GM21528 (cell line): ENCODE results near the gene HOXD4.

Experiments used
- ATAC-seq: cut with Tn5 transposase; IDR thresholded peaks from one replicate; pipeline ENCODE4 v1.9.1; 2021; ENCODE audit warnings: mild to moderate bottlenecking, moderate library complexity; ENCODE audit not compliant: unreplicated experiment, low FRiP score

Gene HOXD4

DNA sequence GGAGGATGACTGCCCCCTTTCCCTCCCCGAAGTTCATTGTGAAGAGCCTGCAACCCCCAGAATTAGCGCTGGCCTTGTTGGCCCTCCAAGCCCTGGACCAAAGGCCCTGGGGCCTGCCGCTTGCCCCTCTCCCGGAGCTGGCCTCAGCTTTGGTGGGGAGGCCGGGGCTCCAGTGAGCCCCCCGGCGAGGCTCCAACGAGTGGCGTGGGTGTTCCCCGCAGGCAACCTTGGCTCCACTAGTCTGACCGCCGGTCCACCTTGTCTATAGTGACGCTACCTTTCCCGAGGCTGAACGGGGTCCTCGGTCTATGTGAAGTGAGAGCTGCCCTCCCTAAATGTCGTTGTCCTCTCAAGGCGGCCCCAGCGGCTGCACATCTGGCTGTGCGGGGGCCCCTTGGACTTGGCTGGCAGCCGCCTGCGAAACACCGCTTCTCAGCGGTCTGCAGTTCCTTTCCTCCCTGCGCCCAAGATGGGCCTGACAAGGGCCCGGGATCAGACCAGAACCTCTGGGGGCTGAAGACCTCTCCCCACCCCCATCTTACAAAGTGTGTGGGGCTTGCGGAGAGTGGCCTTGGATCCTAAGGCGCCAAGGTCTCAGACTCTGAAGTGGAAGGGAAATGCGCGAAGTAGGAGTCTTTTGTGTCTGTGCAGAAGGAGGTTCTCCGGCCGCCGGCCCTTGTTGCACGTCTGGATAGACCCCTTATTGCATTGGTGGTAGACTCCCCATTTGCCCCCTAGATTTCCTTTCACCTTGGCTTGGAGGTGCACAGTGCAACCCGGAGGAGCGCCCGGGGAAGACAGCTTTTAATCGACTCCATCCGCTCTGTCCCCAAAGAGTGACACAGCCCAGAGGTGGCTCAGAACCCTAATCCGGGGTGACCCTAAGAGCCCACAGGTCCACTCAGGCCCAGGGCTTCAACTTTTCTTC lies 38.7 kb upstream of the HOXD4 start:
- ATAC-seq = no peak

DNA sequence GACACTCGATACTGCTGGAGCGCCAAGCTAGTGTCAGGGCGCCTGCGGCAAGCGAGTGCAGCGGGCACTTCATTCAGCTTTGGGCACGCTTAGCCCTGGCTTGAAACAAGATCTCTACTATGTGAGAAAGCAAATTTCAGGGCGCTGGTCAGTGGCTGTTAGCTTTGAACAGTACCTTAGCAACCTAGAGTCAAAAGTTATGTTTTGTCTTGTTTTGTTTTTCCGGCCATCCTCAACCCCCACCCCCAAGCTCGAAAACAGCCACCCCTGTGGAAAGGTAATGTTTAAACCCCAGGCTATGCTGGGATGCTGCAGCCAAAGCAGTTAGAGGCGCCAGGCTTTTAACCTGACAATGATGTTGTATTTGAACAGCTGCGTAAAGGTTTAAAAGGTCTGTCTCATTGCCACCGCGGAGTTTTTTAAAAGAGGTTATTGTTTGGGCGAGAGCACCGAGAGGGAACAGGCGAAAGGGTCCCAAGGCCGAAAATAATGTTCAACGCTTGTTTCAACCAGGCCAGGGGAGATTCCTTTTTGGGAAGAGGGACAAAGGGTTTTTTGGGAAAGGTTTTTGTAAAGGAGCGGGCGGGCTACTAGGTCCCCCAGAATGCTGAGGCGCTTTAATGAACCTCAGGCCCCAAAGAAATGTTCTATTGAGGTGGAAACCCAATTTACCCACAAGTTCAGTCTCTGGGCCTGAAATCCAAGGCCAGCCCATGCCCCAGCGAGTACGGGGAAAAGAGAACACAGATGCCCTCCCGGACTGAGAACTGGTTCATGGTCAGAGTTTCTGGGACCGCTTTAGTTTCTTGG lies 37.0 kb upstream of the HOXD4 start:
- no peak for ATAC-seq

- ATAC-seq = no peak
These were observed 36.3 kb upstream of the HOXD4 start for GRCh38 chr2:176114930-176115625.

- ATAC-seq = no peak
These were observed 35.2 kb upstream of the HOXD4 start, which contains the start of gene HOXD10 for GRCh38 chr2:176115883-176116813. TSS of gene HOXD10 (plus strand) at chr2:176116778. CDS start at chr2:176116834, 56 bp downstream.

DNA sequence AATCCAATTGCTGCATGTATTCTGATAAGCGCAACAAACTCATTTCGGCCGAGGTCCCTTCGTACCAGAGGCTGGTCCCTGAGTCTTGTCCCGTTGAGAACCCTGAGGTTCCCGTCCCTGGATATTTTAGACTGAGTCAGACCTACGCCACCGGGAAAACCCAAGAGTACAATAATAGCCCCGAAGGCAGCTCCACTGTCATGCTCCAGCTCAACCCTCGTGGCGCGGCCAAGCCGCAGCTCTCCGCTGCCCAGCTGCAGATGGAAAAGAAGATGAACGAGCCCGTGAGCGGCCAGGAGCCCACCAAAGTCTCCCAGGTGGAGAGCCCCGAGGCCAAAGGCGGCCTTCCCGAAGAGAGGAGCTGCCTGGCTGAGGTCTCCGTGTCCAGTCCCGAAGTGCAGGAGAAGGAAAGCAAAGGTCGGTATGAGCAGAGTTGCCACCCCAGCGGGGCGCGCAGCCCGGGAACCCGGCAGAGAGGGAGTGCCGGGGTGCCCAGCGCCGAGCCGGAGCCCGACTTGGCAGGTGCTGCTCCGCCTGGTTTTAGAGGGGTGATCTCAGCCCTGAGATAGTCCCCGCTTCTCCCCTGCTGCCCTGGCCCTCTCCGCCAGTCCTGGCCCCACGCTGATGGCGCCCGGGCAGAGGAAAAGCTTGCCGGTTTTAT lies 34.1 kb upstream of the HOXD4 start:
- ATAC-seq = no peak

- ATAC-seq = no peak
These were observed 33.5 kb upstream of the HOXD4 start for GRCh38 chr2:176117823-176118371.

DNA sequence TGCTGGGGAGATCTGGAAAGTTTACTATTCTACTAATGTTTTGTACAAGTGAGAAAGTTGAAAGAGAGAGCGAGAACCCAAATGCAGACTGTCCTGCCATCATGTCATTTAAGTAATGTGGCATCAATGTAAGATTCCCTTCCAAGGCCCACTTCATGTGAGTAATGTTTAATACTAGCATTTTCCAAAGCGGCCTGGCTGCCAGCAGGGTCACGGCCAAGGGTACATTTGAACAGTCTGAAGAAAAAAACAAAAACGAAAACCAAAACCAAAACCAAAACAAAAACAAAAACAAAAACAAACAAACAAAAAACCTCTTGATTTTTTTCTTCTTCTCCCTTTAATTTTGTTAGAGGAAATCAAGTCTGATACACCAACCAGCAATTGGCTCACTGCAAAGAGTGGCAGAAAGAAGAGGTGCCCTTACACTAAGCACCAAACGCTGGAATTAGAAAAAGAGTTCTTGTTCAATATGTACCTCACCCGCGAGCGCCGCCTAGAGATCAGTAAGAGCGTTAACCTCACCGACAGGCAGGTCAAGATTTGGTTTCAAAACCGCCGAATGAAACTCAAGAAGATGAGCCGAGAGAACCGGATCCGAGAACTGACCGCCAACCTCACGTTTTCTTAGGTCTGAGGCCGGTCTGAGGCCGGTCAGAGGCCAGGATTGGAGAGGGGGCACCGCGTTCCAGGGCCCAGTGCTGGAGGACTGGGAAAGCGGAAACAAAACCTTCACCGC lies 32.6 kb upstream of the HOXD4 start:
- no peak for ATAC-seq

- ATAC-seq = no peak
These were observed 30.8 kb upstream of the HOXD4 start for GRCh38 chr2:176120364-176121189.

DNA sequence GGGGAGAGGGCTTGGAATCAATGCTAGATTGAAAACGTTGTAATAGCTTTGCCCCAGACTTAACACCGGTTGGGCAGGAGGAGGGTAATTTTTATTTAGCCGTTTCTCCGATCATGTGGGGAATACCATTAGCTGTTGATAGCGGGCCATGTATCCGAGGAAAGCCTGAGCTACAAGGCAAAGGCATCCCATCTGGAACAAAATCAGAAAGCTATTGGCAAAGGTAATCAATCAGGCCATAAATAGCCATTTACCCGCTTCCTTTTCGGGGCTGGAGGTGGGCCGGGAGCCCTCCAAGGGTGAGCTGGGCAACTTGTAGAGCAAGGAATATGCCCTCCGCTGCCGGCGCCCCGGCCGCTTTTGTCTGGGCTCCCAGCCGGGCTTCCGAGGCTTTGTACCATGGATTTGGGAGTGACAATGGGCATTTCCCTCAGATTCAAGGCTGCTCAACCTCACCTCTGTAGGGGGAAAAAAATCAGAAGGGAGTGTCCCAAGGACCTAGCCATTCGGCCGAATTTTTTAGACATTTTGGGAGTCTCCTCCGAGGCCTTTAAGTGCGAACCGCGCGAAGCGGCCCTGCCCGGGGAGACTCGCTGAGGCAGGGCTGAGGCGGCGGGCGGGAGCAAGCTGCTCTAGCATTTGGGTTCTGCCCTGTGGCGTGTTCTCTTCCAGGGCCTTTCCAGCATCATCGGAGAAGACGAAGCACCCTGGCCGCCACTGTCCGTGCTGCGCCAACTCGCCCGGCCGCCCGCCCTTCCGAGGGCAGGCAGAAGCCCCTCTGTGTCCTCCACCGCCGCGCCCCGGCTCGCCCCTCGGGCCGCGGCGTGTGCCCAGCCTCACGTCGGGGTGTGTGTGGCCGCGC lies 29.9 kb upstream of the HOXD4 start:
- no peak for ATAC-seq

DNA sequence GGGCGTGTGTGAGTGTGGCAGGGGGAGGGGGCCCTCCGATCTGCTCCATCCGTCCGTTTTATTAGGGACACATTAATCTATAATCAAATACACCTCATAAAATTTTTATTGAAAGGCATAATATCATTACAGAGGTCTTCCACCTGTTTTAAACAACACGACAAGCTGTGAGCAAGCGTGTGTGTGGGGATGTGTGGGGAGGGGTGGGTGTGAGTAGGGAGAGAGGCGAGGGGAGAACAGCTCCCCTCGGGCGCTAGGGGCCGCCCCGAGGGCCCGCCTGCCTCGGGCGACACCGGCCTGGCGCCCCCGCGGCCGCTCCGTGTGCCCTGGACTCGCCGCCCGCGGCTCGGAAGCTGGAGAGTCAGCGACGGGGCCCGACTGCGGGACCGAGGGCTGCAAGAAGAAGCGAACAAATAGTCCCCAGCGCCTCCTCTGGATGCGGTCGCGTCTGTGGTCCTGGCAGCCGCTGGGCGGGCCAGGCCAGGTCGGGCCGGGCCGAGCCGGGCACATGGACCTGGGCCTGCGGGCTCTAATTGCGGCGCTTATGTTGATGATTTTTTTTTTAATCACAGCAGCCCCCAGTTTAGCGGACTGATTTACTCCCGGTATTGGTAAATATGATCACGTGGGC lies 29.2 kb upstream of the HOXD4 start:
- no peak for ATAC-seq

DNA sequence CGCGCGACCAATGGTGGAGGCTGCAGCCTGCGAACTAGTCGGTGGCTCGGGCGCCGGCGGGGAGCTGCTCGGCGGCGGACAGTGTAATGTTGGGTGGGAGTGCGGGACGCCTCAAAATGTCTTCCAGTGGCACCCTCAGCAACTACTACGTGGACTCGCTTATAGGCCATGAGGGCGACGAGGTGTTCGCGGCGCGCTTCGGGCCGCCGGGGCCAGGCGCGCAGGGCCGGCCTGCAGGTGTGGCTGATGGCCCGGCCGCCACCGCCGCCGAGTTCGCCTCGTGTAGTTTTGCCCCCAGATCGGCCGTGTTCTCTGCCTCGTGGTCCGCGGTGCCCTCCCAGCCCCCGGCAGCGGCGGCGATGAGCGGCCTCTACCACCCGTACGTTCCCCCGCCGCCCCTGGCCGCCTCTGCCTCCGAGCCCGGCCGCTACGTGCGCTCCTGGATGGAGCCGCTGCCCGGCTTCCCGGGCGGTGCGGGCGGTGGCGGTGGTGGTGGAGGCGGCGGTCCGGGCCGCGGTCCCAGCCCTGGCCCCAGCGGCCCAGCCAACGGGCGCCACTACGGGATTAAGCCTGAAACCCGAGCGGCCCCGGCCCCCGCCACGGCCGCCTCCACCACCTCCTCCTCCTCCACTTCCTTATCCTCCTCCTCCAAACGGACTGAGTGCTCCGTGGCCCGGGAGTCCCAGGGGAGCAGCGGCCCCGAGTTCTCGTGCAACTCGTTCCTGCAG lies 28.5 kb upstream of the HOXD4 start, which contains the start of gene HOXD9:
HOXD9 (plus strand) TSS at position 37 of the 728 bp plus-strand sequence; CDS start at position 87, 50 bp downstream.
- no peak for ATAC-seq

GRCh38 chr2:176123411-176124109 lies 27.8 kb upstream of the HOXD4 start:
- no peak for ATAC-seq

DNA sequence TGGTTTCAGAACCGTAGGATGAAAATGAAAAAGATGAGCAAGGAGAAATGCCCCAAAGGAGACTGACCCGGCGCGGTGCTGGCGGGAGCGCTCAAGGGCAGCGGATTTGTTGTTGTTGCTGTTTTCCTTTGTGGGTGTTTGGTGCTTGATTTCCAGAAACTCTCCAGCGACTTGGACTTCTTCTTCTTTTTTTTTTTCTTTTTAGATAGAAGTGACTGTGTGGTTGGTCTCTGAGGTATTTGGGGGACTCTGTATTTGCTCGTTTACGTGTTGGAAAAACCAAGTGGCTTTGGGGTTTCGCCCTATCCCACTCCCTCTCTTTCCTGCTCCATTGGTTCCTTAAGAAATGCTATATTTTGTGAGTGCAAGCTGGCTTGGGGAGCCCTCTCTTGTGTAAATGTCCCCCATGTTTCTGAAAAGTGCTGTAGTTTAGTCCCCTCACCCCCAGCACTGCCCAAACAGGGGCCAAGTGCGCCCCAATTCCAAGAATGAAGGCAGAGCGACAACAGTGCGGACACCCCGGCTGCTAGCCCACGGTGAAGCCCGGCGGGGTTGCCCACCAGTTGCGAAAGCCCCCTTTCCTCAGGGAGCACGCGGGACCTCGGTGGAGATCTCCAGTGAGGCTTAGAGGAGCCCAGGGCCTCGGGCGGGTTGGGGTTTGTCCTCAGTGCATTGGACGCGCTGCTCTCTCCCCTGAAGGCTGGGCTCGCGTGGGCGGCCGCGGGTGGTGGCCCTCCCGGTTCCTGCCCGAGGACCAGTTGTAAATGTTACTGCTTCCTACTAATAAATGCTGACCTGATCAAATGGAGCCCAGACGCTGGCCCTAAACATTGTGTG lies 27.0 kb upstream of the HOXD4 start:
- no peak for ATAC-seq
